GM18867 (cell line): Measurements from ENCODE around the gene CDC42EP1.

Experiments
- ATAC-seq: cut with Tn5 transposase; IDR thresholded peaks from one replicate; pipeline ENCODE4 v1.9.1; 2021; ENCODE audit warnings: mild to moderate bottlenecking, moderate library complexity; ENCODE audit not compliant: unreplicated experiment

CDC42EP1 gene

DNA sequence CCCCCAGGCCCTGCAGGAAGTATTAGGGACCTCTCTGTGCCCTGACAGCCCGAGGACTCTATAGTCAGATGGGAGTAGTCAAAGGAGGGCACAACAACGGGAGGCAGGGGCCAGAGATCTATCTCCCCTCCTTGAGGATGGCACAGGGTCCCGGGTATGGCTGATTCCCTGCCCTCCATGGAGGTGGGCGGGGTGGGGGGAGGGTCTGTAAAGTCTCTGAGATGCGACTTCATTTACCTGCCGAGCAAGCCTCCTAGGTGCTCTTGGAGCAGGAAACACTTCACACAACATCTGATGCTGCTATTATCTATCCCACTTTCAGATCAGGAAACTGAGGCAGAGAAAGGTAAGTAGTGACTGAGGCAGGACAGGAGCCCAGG lies 769 bp upstream of the CDC42EP1 start:
- no peak for ATAC-seq

DNA sequence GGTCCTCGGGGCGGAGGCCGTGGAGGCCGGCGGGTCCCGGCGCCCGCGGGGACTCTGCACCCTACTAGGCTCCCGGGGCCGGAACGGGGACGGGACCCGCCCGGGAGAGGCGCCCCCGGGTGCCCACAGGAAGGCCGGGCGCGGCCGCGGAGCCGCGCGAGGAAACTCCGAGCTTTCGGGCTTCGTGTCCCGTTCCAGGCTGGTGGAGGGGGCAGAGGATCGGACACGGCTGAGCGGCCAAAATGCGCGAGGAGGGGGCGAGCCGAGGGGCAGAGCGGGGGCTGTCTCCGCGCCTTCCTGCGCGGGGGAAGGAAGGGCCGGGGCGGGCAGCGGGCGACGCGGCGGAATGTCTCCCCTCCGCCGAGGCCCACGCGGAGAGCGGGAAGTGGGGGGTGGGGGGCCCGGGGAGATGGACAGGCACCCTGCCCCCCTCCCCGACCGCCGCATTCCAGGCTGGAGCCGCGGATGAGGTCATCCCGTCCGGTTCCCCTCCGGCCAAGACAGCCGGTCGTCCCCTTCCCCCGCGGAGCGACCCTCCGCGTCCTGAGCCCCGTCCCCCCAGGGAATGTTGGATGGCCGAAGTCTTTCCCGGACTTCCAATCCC lies 430 bp downstream of the CDC42EP1 start:
- no peak for ATAC-seq

GRCh38 chr22:37561212-37562048 lies 1.1 kb downstream of the CDC42EP1 start:
- no peak for ATAC-seq

DNA sequence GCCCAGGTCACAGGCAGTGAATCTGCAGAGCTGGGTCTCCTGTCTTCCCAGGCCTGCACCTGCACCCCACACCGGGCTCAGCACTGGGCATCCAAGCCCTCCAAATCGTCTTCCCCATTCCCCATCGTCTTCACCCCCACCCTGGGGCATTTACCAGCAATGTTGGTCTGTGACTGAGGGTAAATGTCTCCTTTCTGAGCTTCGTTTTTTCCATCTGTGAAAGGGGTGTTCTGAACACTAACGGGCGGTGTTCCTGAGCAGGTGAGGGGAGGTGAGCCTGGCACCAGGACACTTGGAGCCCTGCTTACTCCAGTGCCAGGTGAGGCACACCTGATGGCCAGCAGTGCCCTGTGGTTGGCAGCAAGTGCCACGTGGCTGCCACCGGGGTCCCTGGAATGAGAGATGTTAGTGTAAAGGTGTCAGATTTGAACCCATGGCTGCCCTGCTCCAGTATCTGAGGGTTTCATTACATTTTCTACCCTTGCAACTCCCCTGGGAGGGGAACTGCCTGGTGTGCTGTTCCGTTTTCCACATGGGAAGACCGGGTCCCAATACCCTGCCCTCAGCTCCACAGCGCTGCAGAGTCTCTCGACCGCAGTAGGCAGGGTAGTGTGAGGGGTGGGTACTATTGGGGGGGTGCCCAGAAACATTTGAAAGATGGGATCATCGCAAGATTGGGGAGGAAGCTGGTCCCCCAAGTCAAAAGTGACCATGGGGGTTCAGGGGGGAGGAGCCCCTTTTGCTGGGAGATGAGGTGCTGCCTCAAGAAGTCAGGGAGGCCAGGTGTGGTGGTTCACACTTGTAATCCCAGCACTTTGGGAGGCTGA lies 2.0 kb downstream of the CDC42EP1 start:
- no peak for ATAC-seq

GRCh38 chr22:37563153-37564081 lies 3.1 kb downstream of the CDC42EP1 start:
- no peak for ATAC-seq

DNA sequence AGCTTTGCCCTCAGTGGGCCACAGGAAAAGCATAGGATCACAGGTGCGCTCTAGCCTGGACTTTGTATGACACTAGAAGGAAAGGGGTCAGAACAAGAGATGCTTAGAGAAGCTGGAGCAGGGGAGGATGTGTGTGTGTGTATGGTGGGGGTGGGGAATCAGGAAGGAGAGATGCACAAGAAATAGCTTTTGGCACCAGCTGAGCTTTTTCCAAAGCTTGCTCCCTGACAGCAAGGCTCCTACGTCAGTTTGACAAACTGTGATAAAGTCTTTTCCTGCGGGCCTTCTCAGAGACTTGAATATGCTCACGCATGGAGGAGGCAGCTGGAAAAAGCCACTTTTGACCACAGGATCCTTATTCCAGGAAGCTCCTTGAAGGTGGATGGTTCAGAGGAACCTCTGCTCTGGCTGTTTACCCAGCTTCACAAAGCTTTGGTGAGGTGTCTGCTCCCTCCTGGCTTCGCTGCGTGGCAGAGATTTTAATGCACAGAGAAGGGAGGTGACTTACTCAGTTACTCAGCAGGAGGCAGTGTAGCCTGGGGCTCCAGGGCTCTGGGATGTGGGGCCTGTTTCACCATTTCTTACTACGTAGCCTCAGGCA lies 3.9 kb downstream of the CDC42EP1 start:
- ATAC-seq, result no peak

GRCh38 chr22:37565830-37566229 lies 5.5 kb downstream of the CDC42EP1 start:
- ATAC-seq, result no peak

DNA sequence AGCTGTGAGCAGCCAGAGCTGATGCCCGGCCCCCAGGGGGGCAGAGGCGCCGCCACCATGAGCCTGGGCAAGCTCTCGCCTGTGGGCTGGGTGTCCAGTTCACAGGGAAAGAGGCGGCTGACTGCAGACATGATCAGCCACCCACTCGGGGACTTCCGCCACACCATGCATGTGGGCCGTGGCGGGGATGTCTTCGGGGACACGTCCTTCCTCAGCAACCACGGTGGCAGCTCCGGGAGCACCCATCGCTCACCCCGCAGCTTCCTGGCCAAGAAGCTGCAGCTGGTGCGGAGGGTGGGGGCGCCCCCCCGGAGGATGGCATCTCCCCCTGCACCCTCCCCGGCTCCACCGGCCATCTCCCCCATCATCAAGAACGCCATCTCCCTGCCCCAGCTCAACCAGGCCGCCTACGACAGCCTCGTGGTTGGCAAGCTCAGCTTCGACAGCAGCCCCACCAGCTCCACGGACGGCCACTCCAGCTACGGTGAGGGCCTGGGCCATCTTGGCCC lies 6.1 kb downstream of the CDC42EP1 start:
- no peak for ATAC-seq

GRCh38 chr22:37566903-37567798 lies 6.9 kb downstream of the CDC42EP1 start:
- peak; percentile 69 for ATAC-seq

GRCh38 chr22:37568012-37568411 lies 7.7 kb downstream of the CDC42EP1 start:
- ATAC-seq, result no peak

GRCh38 chr22:37568448-37569008 lies 8.2 kb downstream of the CDC42EP1 start:
- no peak for ATAC-seq

DNA sequence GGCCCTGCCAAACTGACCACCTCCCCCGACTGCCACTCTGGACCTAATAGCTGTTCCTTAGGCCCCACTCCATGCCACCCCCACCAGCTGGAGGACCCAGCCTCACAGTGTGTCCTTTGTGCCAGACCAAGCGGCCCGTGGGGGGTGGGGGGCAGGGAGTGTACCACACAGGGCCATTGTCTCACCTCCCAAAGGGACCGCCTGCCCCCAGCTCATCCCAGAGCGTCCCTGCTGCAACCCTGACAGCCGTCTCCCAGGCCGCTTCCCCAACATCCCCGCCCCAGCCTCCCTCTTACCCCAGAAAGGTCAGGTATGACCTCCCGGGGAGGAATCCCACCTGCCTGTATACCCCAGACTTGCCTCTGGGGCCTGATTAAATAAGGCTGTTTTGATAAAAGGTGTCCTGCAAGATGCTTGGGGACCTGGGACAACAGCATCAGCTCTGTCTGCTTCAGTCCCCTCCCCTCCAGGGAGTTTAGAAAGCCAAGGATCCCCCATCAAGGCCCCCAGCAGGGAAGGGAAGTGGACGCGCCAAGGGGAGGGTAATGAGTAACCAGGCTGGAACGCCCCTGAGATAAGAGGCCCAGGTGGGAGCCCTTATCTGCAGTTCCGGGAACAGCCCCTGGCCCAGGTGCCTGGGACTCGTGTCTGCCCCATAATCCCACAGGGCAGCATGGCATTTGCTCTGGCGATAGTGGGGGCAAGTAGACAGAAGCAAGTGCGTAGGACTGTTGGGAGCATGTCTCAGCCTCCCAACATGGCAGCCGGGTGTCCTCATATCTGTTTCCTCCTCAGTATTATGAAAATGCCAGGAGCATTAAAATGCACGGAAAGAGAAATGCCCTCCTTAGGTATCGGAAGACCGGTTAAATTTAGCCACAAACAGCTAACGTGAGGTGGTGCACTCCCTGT lies 9.0 kb downstream of the CDC42EP1 start:
- no peak for ATAC-seq

DNA sequence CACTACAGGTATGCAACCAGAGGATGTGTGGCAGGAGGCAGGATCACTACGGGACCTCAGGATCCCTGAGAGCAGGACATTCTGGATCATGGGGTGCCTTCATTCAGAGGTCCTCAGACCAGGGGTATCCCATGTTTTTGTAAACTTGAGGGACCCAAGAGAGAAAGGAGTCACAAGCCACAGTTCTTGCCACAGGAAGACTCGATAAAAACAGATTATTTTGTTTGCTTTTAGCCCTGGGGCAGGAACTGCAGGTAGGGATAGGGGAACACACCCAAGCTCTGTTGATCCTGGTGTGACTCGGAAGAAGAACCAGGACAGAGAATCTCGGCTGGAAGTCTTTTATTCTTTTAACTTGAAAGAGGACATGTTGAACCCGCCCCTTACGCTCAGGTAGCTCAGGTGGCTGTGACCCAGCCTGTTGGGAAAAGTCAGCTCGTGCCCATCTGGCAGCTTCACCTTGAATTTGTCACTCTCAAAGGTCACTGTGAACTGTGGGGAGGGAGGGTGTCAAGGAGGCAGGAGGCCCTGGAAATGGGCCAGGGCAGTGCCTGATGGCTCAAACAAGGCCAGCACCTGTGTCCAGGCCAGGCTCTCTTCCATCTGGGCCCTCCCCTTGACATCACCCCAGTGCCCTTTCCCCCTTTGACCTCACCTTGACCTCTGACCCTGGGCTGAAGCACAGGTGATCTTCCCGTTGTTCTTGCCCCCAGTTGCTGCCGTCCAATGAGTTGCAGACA lies 9.8 kb downstream of the CDC42EP1 start:
- ATAC-seq, result no peak

GRCh38 chr22:37570661-37570976 lies 10.3 kb downstream of the CDC42EP1 start:
- no peak for ATAC-seq

DNA sequence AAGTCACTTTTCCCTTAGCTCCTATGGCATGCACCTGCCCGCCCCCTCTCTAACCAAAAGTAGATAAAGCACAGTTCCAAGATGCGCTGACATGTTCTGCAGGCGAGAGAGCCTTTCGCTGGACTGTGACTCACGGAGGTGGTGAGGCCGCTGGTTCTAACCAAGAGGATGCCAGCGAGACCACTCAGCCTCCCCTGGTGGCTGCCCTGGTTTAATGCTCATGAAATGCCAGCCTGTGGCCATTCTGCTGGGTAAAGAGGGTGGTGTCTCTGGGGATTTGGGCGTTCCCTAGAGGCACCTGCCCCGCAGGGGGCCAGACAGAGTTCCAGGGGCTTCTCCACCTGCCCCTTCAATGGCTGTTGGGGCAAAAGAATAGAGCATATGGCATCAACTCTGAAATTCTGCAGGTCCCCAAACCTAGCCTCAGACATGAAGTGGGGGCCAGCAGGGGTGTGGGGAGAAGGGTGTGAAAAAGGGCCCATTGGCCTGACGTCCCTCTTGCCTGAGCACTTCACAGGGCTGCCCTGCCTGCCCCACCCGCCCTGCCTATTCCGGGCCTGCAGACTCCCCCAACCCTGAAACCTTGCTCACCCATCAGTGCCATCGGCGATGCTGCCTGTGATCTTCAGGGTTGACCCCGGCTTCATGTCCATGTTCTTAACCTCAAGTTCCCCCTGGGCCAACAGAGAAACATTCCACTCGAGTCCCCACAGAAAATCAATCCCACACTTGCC lies 11.1 kb downstream of the CDC42EP1 start:
- no peak for ATAC-seq

- no peak for ATAC-seq
Measured at GRCh38 chr22:37571992-37572373, 11.7 kb downstream of the CDC42EP1 start.
